Measurements from ENCODE around the gene FOXO3. TPM values are rescaled to one million over a fixed set of nuclear protein-coding genes. Genes with fewer than 3 reads are reported as not detected.

Gene FOXO3
- total RNA-seq, 1 experiment from 2014 or later: 22.1 TPM

DNA sequence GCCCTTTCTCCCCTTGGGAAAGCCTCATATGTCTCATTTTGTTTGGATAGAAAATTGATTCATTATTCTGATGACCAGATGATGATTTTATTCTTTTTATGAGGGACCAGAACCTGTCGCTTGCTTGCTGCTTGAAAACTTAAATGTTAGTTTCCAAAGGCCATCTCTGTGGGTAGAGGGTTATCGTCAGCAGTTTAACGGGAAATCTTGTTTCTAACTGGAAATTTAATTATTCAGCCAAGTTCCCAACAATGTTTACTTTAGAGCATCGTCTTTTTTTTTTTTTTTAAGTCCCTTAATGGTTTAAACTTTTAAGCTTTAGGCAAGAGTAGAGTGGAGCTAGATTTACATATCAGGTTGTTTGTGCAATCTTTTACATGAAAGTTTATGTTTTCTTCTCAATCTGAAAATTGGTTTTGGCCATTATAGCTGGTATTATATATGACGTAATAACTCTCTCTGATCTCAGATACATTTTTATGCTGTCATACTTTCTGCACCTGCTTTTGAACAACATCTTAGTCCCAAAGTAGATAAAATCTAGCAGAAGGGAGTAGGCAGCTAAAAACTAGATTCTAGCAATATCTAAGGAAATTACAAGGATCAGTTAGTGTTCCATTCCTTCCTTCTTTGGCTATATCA, 93.9 kb downstream of the FOXO3 start:
- no peaks in the 10 kb centered on the region for H4K20me1 ChIP-seq (ENCODE audit: control insufficient read depth, insufficient read depth, insufficient read length)
- no CpG with 5 or more reads among the region's 5 CpGs for WGBS (ENCODE audit: extremely low coverage, insufficient read length, low lambda C conversion rate)

More for the DNA sequence above, 93.9 kb downstream of the FOXO3 start:
- Mint-ChIP-seq H3K9me3 (no peaks in the 10 kb centered on the region), H3K27me3 (ENCODE audit: low read depth) (no peaks in the 10 kb centered on the region), H3K36me3 (ENCODE audit: insufficient read depth in 1 of 3, low read depth in 3 of 3) (peaks cover 0 to 6% (median 0%) of the 10 kb centered on the region in 3 experiments; a peak in 1 of 7 replicates), H3K27ac (no peak overlapping the region), H3K4me3 (no peak overlapping the region), H3K4me1 (peaks cover 28 to 45% of the 10 kb centered on the region in 2 experiments)
- Histone ChIP-seq H2BK20ac (ENCODE audit: low read depth, low read length, poor library complexity, severe bottlenecking) (no peak overlapping the region), H2AFZ (ENCODE audit: low read length) (no peak overlapping the region), H3K79me2 (ENCODE audit: insufficient read depth, low read length) (peaks cover 4% of the 10 kb centered on the region; the same call in 1 of the 2 replicates), H3K14ac (ENCODE audit: insufficient read depth, low read length) (no peak overlapping the region), H3K4me2 (ENCODE audit: insufficient read depth, insufficient read length, low read length) (no peak overlapping the region), H3K9me3 (ENCODE audit: control insufficient read depth, low read depth, low read length) (no peaks in the 10 kb centered on the region), H3K18ac (ENCODE audit: insufficient read length, low read depth, low read length) (no peak overlapping the region), H3K9ac (ENCODE audit: extremely low read depth, insufficient read length, low read length) (no peak overlapping the region), H3K4ac (ENCODE audit: low read depth, low read length) (no peak overlapping the region), H4K8ac (replicated peaks; ENCODE audit: insufficient read length, low read depth, low read length) (no peak overlapping the region), H4K91ac (ENCODE audit: insufficient read length, low read depth, low read length) (no peak overlapping the region), H3K23ac (ENCODE audit: insufficient read length, low read depth, low read length) (no peak overlapping the region), H3K79me1 (ENCODE audit: insufficient read depth, low read depth, low read length, poor library complexity, severe bottlenecking) (peaks cover 3% of the 10 kb centered on the region), H3K27me3 (ENCODE audit: insufficient read depth, low read length) (no peaks in the 10 kb centered on the region), H3K27ac (ENCODE audit: insufficient read length, low read depth, low read length) (no peak overlapping the region), H3K23me2 (ENCODE audit: insufficient read length, low read depth, low read length, poor library complexity, severe bottlenecking) (no peaks in the 10 kb centered on the region), H2BK15ac (ENCODE audit: low read depth, low read length) (no peak overlapping the region), H4K5ac (ENCODE audit: insufficient read length, low read depth, low read length) (no peak overlapping the region), H3K56ac (ENCODE audit: insufficient read length, low read depth, low read length) (no peak overlapping the region), H2BK120ac (ENCODE audit: low read depth, low read length, poor library complexity, severe bottlenecking) (no peak overlapping the region), H2BK12ac (ENCODE audit: insufficient read length, low read depth, low read length) (no peak overlapping the region), H2BK5ac (ENCODE audit: insufficient read length, low read length) (no peak overlapping the region), H2AK5ac (ENCODE audit: insufficient read length, low read length) (no peak overlapping the region), H3T11ph (ENCODE audit: low read length) (no peak overlapping the region), H3K4me1 (ENCODE audit: insufficient read depth, low read length) (peaks cover 2% of the 10 kb centered on the region; the same call in 1 of the 2 replicates)
- no peak for DNase-seq
- TF ChIP-seq, protein P1, sequence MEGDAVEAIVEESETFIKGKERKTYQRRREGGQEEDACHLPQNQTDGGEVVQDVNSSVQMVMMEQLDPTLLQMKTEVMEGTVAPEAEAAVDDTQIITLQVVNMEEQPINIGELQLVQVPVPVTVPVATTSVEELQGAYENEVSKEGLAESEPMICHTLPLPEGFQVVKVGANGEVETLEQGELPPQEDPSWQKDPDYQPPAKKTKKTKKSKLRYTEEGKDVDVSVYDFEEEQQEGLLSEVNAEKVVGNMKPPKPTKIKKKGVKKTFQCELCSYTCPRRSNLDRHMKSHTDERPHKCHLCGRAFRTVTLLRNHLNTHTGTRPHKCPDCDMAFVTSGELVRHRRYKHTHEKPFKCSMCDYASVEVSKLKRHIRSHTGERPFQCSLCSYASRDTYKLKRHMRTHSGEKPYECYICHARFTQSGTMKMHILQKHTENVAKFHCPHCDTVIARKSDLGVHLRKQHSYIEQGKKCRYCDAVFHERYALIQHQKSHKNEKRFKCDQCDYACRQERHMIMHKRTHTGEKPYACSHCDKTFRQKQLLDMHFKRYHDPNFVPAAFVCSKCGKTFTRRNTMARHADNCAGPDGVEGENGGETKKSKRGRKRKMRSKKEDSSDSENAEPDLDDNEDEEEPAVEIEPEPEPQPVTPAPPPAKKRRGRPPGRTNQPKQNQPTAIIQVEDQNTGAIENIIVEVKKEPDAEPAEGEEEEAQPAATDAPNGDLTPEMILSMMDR (conservative IDR thresholded peaks at IDR 0.05): no peak
